Fibroblast of lung (primary cell): Measurements from ENCODE around the gene FCRLA. TPM values are rescaled to one million over a fixed set of nuclear protein-coding genes. Genes with fewer than 3 reads are reported as not detected.
A peak's percentile ranks its signal among the peaks of the same experiment; 100 is the strongest.

Source experiments
- DNase-seq, 2 donors: peaks; one replicate each; pipeline versions ENCODE4 v3.0.0 to v3.0.0-alpha.2; 2010; ENCODE audit warnings: low read depth in 2 of 2
- H2AFZ ChIP-seq: 2 replicates; pipeline ENCODE4 v1.5.1; 2012; ENCODE audit warnings: low read length, control low read depth, inconsistent platforms
- H3K27ac ChIP-seq: 2 replicates; pipeline ENCODE4 v1.5.1; 2011; ENCODE audit warnings: low read length, control low read depth; ENCODE audit not compliant: insufficient read depth
- H3K27me3 ChIP-seq: 2 replicates; pipeline ENCODE4 v1.5.1; 2011; ENCODE audit warnings: mild to moderate bottlenecking, low read length; ENCODE audit not compliant: control insufficient read depth, insufficient read depth
- H3K36me3 ChIP-seq: 2 replicates; pipeline ENCODE4 v1.5.1; 2011; ENCODE audit warnings: low read length; ENCODE audit not compliant: control insufficient read depth, insufficient read depth
- H3K4me1 ChIP-seq: 2 replicates; pipeline ENCODE4 v1.5.1; 2011; ENCODE audit warnings: low read length; ENCODE audit not compliant: control insufficient read depth, insufficient read depth; ENCODE audit errors: extremely low read depth
- H3K4me2 ChIP-seq: 2 replicates; pipeline ENCODE4 v1.5.1; 2011; ENCODE audit warnings: low read length, control low read depth; ENCODE audit not compliant: insufficient read depth; ENCODE audit errors: extremely low read depth
- H3K4me3 ChIP-seq, 4 experiments: fragments of 200-600 bp in 1 of 4; sonication (generic) in 1 of 4; replicated peaks in 1 of 4; 2 replicates each; pipeline ENCODE4 v1.5.1; 2011 to 2016; ENCODE audit warnings: low read length in 4 of 4, low read depth in 3 of 4, mild to moderate bottlenecking in 3 of 4, control low read depth in 2 of 4, inconsistent platforms in 1 of 4, mixed read lengths in 1 of 4; ENCODE audit not compliant: insufficient read depth in 1 of 4; ENCODE audit errors: control extremely low read depth in 1 of 4
- H3K79me2 ChIP-seq: 2 replicates; pipeline ENCODE4 v1.5.1; 2012; ENCODE audit warnings: mild to moderate bottlenecking, low read length, inconsistent platforms; ENCODE audit not compliant: control insufficient read depth, insufficient read depth
- H3K9ac ChIP-seq: 2 replicates; pipeline ENCODE4 v1.5.1; 2011; ENCODE audit warnings: mild to moderate bottlenecking, low read length, control low read depth; ENCODE audit not compliant: insufficient read depth
- H3K9me3 ChIP-seq: 2 replicates; pipeline ENCODE4 v1.5.1; 2012; ENCODE audit warnings: low read depth, low read length; ENCODE audit not compliant: control insufficient read depth, insufficient read depth
- H4K20me1 ChIP-seq: 2 replicates; pipeline ENCODE4 v1.5.1; 2011; ENCODE audit warnings: low read length; ENCODE audit not compliant: control insufficient read depth, insufficient read depth; ENCODE audit errors: extremely low read depth
- EZH2 ChIP-seq: IDR thresholded peaks from 2 replicates; pipeline ENCODE4 v1.5.1; 2012; ENCODE audit warnings: low read length, control low read depth, mild to moderate bottlenecking; ENCODE audit errors: missing control alignments
- polyA plus RNA-seq, 2 donors: library from polyadenylated mRNA; depleted of rRNA in 1 of 2; stranded (reverse) in 1 of 2; unstranded in 1 of 2; fragments of >200 nt; gene quantifications; 2 replicates each; pipeline ENCODE4 v1.2.1, GENCODE V29; 2011 to 2012; ENCODE audit warnings: missing spikeins in 1 of 2
- total RNA-seq: library from RNA; depleted of rRNA; stranded (reverse); fragments of >200 nt; gene quantifications from 2 replicates; pipeline ENCODE4 v1.2.1, GENCODE V29; 2014
- TF ChIP-seq, protein P1 (sequence below), 2 donors: IDR thresholded peaks in 1 of 2; conservative IDR thresholded peaks in 1 of 2; 1 replicate in 1 of 2; 2 replicates in 1 of 2; pipeline ENCODE4 v1.5.1; 2011 to 2012; ENCODE audit warnings: low read length in 2 of 2, control low read depth in 1 of 2, inconsistent platforms in 1 of 2, low read depth in 1 of 2, mild to moderate bottlenecking in 1 of 2

FCRLA gene
- total and polyA plus RNA-seq, 2 donors (not counting 1 experiment from before 2014, with no cell fraction given) = 0.17 to 0.56 TPM

DNA sequence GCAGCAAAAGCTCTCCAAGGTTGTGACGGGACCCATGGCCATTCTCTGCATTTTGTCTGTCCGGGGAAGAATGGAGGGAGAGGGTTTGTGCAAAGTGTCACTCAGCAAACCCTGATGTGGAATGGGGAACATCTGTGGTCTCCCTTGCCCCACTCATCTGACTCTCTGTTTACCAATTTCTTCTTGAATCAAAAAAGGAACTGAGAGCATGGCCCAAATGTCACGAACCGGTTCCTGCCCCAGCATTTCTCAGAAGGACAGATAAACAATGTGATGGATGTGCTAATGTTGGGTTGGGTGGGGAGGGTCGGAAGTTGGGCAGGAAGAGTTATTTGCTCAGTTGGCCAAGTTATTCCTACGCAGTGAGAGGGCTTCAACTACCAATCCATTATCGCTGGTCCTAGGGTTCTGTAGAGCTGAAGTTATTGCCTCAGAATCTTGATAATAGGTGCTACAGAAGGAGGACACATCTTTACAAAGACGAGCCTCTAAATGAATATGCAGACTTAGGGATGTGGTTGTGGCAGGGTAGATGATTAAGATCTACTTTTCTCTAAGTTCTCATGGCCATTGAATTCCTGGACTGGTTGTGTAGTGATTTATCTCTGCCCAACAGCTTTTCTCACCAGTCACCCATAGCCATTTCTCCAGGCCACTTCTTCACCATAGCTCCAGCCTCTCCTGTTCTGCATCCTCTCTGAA lies 33.0 kb downstream of the FCRLA start:
- H3K79me2 ChIP-seq = no peaks in the 10 kb centered on the region
- H3K4me2 ChIP-seq = no peak overlapping the region
- H3K4me3 ChIP-seq = no peak overlapping the region
- no peak overlapping the region for H2AFZ ChIP-seq
- H3K9ac ChIP-seq = no peak overlapping the region
- DNase-seq = no peak
- no peak overlapping the region for H3K27ac ChIP-seq
- H3K9me3 ChIP-seq = no peaks in the 10 kb centered on the region
- H3K36me3 ChIP-seq = no peaks in the 10 kb centered on the region
- H3K4me1 ChIP-seq = peaks cover 5% of the 10 kb centered on the region
- TF ChIP-seq, protein P1, sequence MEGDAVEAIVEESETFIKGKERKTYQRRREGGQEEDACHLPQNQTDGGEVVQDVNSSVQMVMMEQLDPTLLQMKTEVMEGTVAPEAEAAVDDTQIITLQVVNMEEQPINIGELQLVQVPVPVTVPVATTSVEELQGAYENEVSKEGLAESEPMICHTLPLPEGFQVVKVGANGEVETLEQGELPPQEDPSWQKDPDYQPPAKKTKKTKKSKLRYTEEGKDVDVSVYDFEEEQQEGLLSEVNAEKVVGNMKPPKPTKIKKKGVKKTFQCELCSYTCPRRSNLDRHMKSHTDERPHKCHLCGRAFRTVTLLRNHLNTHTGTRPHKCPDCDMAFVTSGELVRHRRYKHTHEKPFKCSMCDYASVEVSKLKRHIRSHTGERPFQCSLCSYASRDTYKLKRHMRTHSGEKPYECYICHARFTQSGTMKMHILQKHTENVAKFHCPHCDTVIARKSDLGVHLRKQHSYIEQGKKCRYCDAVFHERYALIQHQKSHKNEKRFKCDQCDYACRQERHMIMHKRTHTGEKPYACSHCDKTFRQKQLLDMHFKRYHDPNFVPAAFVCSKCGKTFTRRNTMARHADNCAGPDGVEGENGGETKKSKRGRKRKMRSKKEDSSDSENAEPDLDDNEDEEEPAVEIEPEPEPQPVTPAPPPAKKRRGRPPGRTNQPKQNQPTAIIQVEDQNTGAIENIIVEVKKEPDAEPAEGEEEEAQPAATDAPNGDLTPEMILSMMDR (conservative IDR thresholded peaks at IDR 0.05 in 1 of 2, IDR thresholded peaks at IDR 0.05 in 1 of 2; ENCODE audit: low read depth in 1 of 2, low read length in 2 of 2) = no peak
- no peaks in the 10 kb centered on the region for H3K27me3 ChIP-seq
- H4K20me1 ChIP-seq = no peaks in the 10 kb centered on the region

DNA sequence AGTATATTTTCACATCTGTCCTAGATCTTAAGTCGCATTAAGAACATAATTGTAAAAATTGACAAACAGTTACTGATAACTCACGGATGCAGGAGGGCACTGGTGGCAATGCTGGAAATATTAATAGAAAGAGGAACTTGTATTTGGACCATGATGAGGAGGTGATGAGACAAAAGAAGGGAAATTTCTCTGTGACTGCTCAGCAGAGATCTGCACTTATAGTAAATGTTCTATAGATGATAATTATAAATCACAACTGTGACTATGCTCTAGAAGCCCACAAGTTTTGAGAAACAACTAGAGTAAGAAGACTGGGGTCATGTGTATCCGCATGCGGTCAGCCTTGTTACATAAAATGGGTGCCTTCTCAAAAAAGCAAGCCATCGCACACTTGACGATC lies 33.9 kb downstream of the FCRLA start:
- H3K4me1 ChIP-seq = peaks cover 5% of the 10 kb centered on the region
- TF ChIP-seq, protein P1 (conservative IDR thresholded peaks at IDR 0.05 in 1 of 2, IDR thresholded peaks at IDR 0.05 in 1 of 2; ENCODE audit: low read depth in 1 of 2, low read length in 2 of 2) = no peak
- TF ChIP-seq EZH2 = no peak
- no peaks in the 10 kb centered on the region for H3K79me2 ChIP-seq
- no peak for DNase-seq
- no peak overlapping the region for H3K9ac ChIP-seq
- no peak overlapping the region for H3K27ac ChIP-seq
- H3K36me3 ChIP-seq = no peaks in the 10 kb centered on the region
- no peak overlapping the region for H3K4me3 ChIP-seq
- no peak overlapping the region for H3K4me2 ChIP-seq
- no peaks in the 10 kb centered on the region for H4K20me1 ChIP-seq
- no peaks in the 10 kb centered on the region for H3K9me3 ChIP-seq
- no peaks in the 10 kb centered on the region for H3K27me3 ChIP-seq
- no peak overlapping the region for H2AFZ ChIP-seq

DNA sequence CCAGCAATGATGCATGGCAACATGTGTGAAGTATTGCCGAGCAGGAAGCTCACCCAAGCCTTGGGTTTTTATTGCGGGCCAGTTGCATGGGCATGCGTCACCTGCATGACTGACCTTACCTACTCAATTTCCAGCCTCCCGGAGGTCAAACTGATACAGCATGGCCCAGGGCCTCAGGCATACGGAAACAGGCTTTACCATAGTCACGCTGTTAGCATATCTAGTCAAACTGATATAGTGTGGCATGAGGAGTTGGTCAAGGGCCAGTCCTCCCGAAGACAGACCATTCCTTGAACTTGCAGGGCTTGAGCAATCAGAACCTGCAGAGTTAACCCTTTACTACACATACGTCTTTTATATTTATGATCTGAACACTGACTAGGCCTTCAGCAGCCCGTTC lies 36.2 kb downstream of the FCRLA start:
- Histone ChIP-seq H4K20me1 (no peaks in the 10 kb centered on the region), H3K4me1 (peaks cover 2% of the 10 kb centered on the region), H3K4me2 (no peak overlapping the region), H3K27ac (no peak overlapping the region), H3K9ac (no peak overlapping the region), H3K79me2 (no peaks in the 10 kb centered on the region), H3K4me3 (no peak overlapping the region), H3K27me3 (no peaks in the 10 kb centered on the region), H2AFZ (no peak overlapping the region), H3K36me3 (no peaks in the 10 kb centered on the region), H3K9me3 (no peaks in the 10 kb centered on the region)
- TF ChIP-seq, protein P1 (conservative IDR thresholded peaks at IDR 0.05 in 1 of 2, IDR thresholded peaks at IDR 0.05 in 1 of 2; ENCODE audit: low read depth in 1 of 2, low read length in 2 of 2) = no peak
- no peak for TF ChIP-seq EZH2
- peak in 1 of 2 donors; percentile 33 for DNase-seq
